ENCODE data around the gene LYST.
A peak's percentile ranks its signal among the peaks of the same experiment; 100 is the strongest.
"Not testable (repeated sequence)": the region's sequence is repeated elsewhere in the genome, so short reads cannot be mapped to it uniquely, and the experiment has no call there.

The LYST gene

GRCh38 chr1:235757587-235758096 lies 109.1 kb downstream of the LYST start:
- TF ChIP-seq, protein P1, sequence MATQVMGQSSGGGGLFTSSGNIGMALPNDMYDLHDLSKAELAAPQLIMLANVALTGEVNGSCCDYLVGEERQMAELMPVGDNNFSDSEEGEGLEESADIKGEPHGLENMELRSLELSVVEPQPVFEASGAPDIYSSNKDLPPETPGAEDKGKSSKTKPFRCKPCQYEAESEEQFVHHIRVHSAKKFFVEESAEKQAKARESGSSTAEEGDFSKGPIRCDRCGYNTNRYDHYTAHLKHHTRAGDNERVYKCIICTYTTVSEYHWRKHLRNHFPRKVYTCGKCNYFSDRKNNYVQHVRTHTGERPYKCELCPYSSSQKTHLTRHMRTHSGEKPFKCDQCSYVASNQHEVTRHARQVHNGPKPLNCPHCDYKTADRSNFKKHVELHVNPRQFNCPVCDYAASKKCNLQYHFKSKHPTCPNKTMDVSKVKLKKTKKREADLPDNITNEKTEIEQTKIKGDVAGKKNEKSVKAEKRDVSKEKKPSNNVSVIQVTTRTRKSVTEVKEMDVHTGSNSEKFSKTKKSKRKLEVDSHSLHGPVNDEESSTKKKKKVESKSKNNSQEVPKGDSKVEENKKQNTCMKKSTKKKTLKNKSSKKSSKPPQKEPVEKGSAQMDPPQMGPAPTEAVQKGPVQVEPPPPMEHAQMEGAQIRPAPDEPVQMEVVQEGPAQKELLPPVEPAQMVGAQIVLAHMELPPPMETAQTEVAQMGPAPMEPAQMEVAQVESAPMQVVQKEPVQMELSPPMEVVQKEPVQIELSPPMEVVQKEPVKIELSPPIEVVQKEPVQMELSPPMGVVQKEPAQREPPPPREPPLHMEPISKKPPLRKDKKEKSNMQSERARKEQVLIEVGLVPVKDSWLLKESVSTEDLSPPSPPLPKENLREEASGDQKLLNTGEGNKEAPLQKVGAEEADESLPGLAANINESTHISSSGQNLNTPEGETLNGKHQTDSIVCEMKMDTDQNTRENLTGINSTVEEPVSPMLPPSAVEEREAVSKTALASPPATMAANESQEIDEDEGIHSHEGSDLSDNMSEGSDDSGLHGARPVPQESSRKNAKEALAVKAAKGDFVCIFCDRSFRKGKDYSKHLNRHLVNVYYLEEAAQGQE (IDR thresholded peaks at IDR 0.05; ENCODE audit: insufficient replicate concordance, low read depth) = no peak
- TF ChIP-seq POLR2AphosphoS5 (IDR thresholded peaks at IDR 0.05; ENCODE audit: low read depth) (no peak), CTCF (IDR thresholded peaks at IDR 0.05; ENCODE audit: insufficient read depth, low read length) (no peak), SPI1 (IDR thresholded peaks at IDR 0.05; ENCODE audit: borderline replicate concordance, low read depth) (no peak), GABPA (IDR thresholded peaks at IDR 0.05; ENCODE audit: low read depth) (no peak)
- Histone ChIP-seq H3K4me3 (replicated peaks; ENCODE audit: insufficient read depth, low read length) (no peak overlapping the region), H3K27ac (replicated peaks) (no peak overlapping the region), H3K27me3 (ENCODE audit: insufficient read depth, poor library complexity, severe bottlenecking) (no peaks in the 10 kb centered on the region)
- DNase-seq (ENCODE audit: low read depth in 1 of 2, low spot score in 1 of 2) = no peak

- H3K27ac ChIP-seq (replicated peaks); H3K27me3 ChIP-seq (ENCODE audit: insufficient read depth, poor library complexity, severe bottlenecking); H3K4me3 ChIP-seq (replicated peaks; ENCODE audit: insufficient read depth, low read length): not testable (repeated sequence)
- peak; percentile 17 to 29 for DNase-seq (ENCODE audit: low read depth in 1 of 2, low spot score in 1 of 2)
Measured at GRCh38 chr1:235754186-235754585, 112.5 kb downstream of the LYST start.

- no peak for TF ChIP-seq SPI1 (IDR thresholded peaks at IDR 0.05; ENCODE audit: borderline replicate concordance, low read depth)
- TF ChIP-seq, protein P1 (IDR thresholded peaks at IDR 0.05; ENCODE audit: insufficient replicate concordance, low read depth) = no peak
- TF ChIP-seq CTCF (IDR thresholded peaks at IDR 0.05; ENCODE audit: insufficient read depth, low read length) = no peak
- no peak for TF ChIP-seq GABPA (IDR thresholded peaks at IDR 0.05; ENCODE audit: low read depth)
- no peak for TF ChIP-seq POLR2AphosphoS5 (IDR thresholded peaks at IDR 0.05; ENCODE audit: low read depth)
- no peak overlapping the region for H3K27ac ChIP-seq (replicated peaks)
- DNase-seq (ENCODE audit: low read depth in 1 of 2, low spot score in 1 of 2) = no peak
- H3K27me3 ChIP-seq (ENCODE audit: insufficient read depth, poor library complexity, severe bottlenecking) = no peaks in the 10 kb centered on the region
- no peak overlapping the region for H3K4me3 ChIP-seq (replicated peaks; ENCODE audit: insufficient read depth, low read length)
Measured at GRCh38 chr1:235749755-235750300, 116.9 kb downstream of the LYST start.

GRCh38 chr1:235748747-235749146 lies 118.0 kb downstream of the LYST start:
- TF ChIP-seq CTCF (IDR thresholded peaks at IDR 0.05; ENCODE audit: insufficient read depth, low read length) (no peak), GABPA (IDR thresholded peaks at IDR 0.05; ENCODE audit: low read depth) (no peak), POLR2AphosphoS5 (IDR thresholded peaks at IDR 0.05; ENCODE audit: low read depth) (no peak), SPI1 (IDR thresholded peaks at IDR 0.05; ENCODE audit: borderline replicate concordance, low read depth) (no peak)
- TF ChIP-seq, protein P1 (IDR thresholded peaks at IDR 0.05; ENCODE audit: insufficient replicate concordance, low read depth) = no peak
- Histone ChIP-seq H3K4me3 (replicated peaks; ENCODE audit: insufficient read depth, low read length) (no peak overlapping the region), H3K27ac (replicated peaks) (no peak overlapping the region), H3K27me3 (ENCODE audit: insufficient read depth, poor library complexity, severe bottlenecking) (no peaks in the 10 kb centered on the region)
- no peak for DNase-seq (ENCODE audit: low read depth in 1 of 2, low spot score in 1 of 2)
